ENCODE measurements around the gene MARVELD2. TPM values are rescaled to one million over a fixed set of nuclear protein-coding genes. Genes with fewer than 3 reads are reported as not detected.

The MARVELD2 gene
- total and polyA plus RNA-seq, 2 of the 13 experiments (the other 11 are each of a cell fraction or from before 2014, with no cell fraction given), result 11.1 to 15.4 TPM

- no peak for TF ChIP-seq ZNF597 (CRISPR knock-in tag; IDR thresholded peaks at IDR 0.05)
- 0 out of 2 replicates have a peak, but pooled peaks have one; percentile 60 for TF ChIP-seq KLF15 (CRISPR knock-in tag; IDR thresholded peaks at IDR 0.05; ENCODE audit: borderline replicate concordance)
- no peak for TF ChIP-seq NR2F6 (IDR thresholded peaks at IDR 0.05)
- 0 out of 2 replicates have a peak, but pooled peaks have one; percentile 41 for TF ChIP-seq NR2F6 (CRISPR knock-in tag; IDR thresholded peaks at IDR 0.05)
- no peak; the same call in 1 of the 2 replicates for TF ChIP-seq TMF1 (CRISPR knock-in tag; IDR thresholded peaks at IDR 0.05; ENCODE audit: low read depth)
- TF ChIP-seq MIER2 (CRISPR knock-in tag; IDR thresholded peaks at IDR 0.05), result no peak
- 0 out of 2 replicates have a peak, but pooled peaks have one; percentile 9 for TF ChIP-seq HOMEZ (CRISPR knock-in tag; IDR thresholded peaks at IDR 0.05; ENCODE audit: low read depth)
- peak; percentile 43; the same call in 1 of the 2 replicates for TF ChIP-seq ZNF230 (CRISPR knock-in tag; IDR thresholded peaks at IDR 0.05)
- TF ChIP-seq SALL1 (CRISPR knock-in tag; IDR thresholded peaks at IDR 0.05), result peak; percentile 92
- peak; percentile 94 for TF ChIP-seq ZNF710 (CRISPR knock-in tag; IDR thresholded peaks at IDR 0.05; ENCODE audit: borderline replicate concordance)
- no peak for TF ChIP-seq SIN3B (IDR thresholded peaks at IDR 0.05; ENCODE audit: low read length)
- TF ChIP-seq MATR3 (CRISPR knock-in tag; IDR thresholded peaks at IDR 0.05), result no peak
- 0 out of 2 replicates have a peak, but pooled peaks have one; percentile 56 for TF ChIP-seq ZNF20 (CRISPR knock-in tag; IDR thresholded peaks at IDR 0.05)
- 0 out of 2 replicates have a peak, but pooled peaks have one; percentile 7 for TF ChIP-seq GLI4 (CRISPR knock-in tag; IDR thresholded peaks at IDR 0.05; ENCODE audit: borderline replicate concordance)
- TF ChIP-seq TSC22D2 (CRISPR knock-in tag; IDR thresholded peaks at IDR 0.05; ENCODE audit: borderline replicate concordance), result peak; percentile 41; the same call in 1 of the 2 replicates
- TF ChIP-seq ZKSCAN8 (CRISPR knock-in tag; IDR thresholded peaks at IDR 0.05; ENCODE audit: borderline replicate concordance), result peak; percentile 44; the same call in 1 of the 2 replicates
- no peak for TF ChIP-seq KAT2B (IDR thresholded peaks at IDR 0.05; ENCODE audit: borderline replicate concordance, low read depth, low read length)
- TF ChIP-seq ZNF432 (CRISPR knock-in tag; IDR thresholded peaks at IDR 0.05; ENCODE audit: borderline replicate concordance), result no peak
- no peak for TF ChIP-seq ZNF629 (CRISPR knock-in tag; conservative IDR thresholded peaks at IDR 0.05)
- TF ChIP-seq ZNF160 (CRISPR knock-in tag; IDR thresholded peaks at IDR 0.05), result peak; percentile 91
- TF ChIP-seq PCBP2 (optimal IDR thresholded peaks at IDR 0.05; ENCODE audit: low read depth, low read length, poor library complexity, severe bottlenecking), result no peak
- no peak for TF ChIP-seq MLXIP (CRISPR knock-in tag; IDR thresholded peaks at IDR 0.05; ENCODE audit: borderline replicate concordance)
- peak; percentile 48; the same call in 1 of the 2 replicates for TF ChIP-seq HNRNPL (IDR thresholded peaks at IDR 0.05; ENCODE audit: low read depth, low read length)
These were observed 77.5 kb downstream of the MARVELD2 start, which contains the start of gene OCLN (continued) for GRCh38 chr5:69492391-69492922.

All from HepG2 (cell line).